ENCODE measurements around the gene PTPN23. TPM values are rescaled to one million over a fixed set of nuclear protein-coding genes. Genes with fewer than 3 reads are reported as not detected.

The PTPN23 gene
- total and polyA plus RNA-seq, 2 of the 13 experiments (the other 11 are each of a cell fraction or from before 2014, with no cell fraction given): 2.3 to 3.7 TPM

- TF ChIP-seq ZNF281 (CRISPR knock-in tag; IDR thresholded peaks at IDR 0.05; ENCODE audit: borderline replicate concordance) (no peak), ZBED4 (CRISPR knock-in tag; IDR thresholded peaks at IDR 0.05; ENCODE audit: borderline replicate concordance) (0 out of 2 replicates have a peak, but pooled peaks have one; percentile 35), NFE2L2 (IDR thresholded peaks at IDR 0.05; ENCODE audit: low read length) (0 out of 2 replicates have a peak, but pooled peaks have one; percentile 2)
Measured at GRCh38 chr3:47385007-47385406, 4.2 kb downstream of the PTPN23 start (continued).

- 95% methylated on average over 2 of the region's 2 CpGs for WGBS (ENCODE audit: low lambda C conversion rate)
- no TSS peak for BruUV-seq (replicated peaks)
Measured at GRCh38 chr3:47385796-47386195, 5.0 kb downstream of the PTPN23 start.

More at GRCh38 chr3:47385796-47386195, 5.0 kb downstream of the PTPN23 start:
- Histone ChIP-seq H4K20me1 (ENCODE audit: insufficient read depth, low read length) (peaks cover 20% of the 10 kb centered on the region), H3K4me1 (ENCODE audit: insufficient read depth, low read length) (peaks cover 43% of the 10 kb centered on the region), H3K4me3 (replicated peaks in 1 of 3; ENCODE audit: insufficient read depth in 1 of 3, low read depth in 2 of 3, low read length in 3 of 3) (no peak overlapping the region), H3K4me2 (ENCODE audit: low read depth, low read length) (no peak overlapping the region), H3K27ac (ENCODE audit: extremely low read length, insufficient read depth, low read length) (peak overlapping the region; percentile 56), H3K9ac (ENCODE audit: insufficient read depth, low read depth, low read length) (no peak overlapping the region), H3K79me2 (ENCODE audit: insufficient read depth, low read length) (peaks cover 71% of the 10 kb centered on the region), H3K9me3 (ENCODE audit: low read length) (no peaks in the 10 kb centered on the region), H2AFZ (ENCODE audit: low read length) (no peak overlapping the region), H3K36me3 (replicated peaks in 1 of 2; ENCODE audit: control insufficient read depth in 1 of 2, insufficient read depth in 2 of 2, low read length in 2 of 2) (peaks cover 4 to 15% of the 10 kb centered on the region in 2 experiments; a peak in 2 of 5 replicates), H3K27me3 (ENCODE audit: control insufficient read depth in 1 of 2, insufficient read depth in 2 of 2, low read length in 2 of 2) (no peaks in the 10 kb centered on the region; a peak in 1 of 5 replicates)
- DNase-seq (ENCODE audit: low spot score): no peak
- POLR2A ChIA-PET: no interaction called here
- intact Hi-C loops (cut with micrococcal nuclease; ENCODE audit: unreplicated experiment) (loop anchor here (1.0 kb wide), 1 partner anchor 9 kb away; no protein-coding TSS in a partner anchor), in situ Hi-C loops (cut with HindIII; ENCODE audit: extremely low pct_ligation_motif_present, low pct_unique_long_range_greater_than_20kb) (no loop called here)
- no peak for ATAC-seq
- CTCF ChIA-PET (ENCODE audit: low intra/inter-chr PET ratio, low total read pairs): no interaction called here
- FAIRE-seq: no peak
- no peak for TF ChIP-seq ZNF234 (CRISPR knock-in tag; conservative IDR thresholded peaks at IDR 0.05)
- TF ChIP-seq GABPB1 (CRISPR knock-in tag; IDR thresholded peaks at IDR 0.05): no peak
- no peak for TF ChIP-seq TCF7L2 (IDR thresholded peaks at IDR 0.05; ENCODE audit: low read depth, low read length)
- TF ChIP-seq AGO1 (IDR thresholded peaks at IDR 0.05; ENCODE audit: low read depth, low read length, poor library complexity, severe bottlenecking): no peak
- TF ChIP-seq ZNF816 (CRISPR knock-in tag; IDR thresholded peaks at IDR 0.05; ENCODE audit: borderline replicate concordance): no peak
- TF ChIP-seq ZNF460 (CRISPR knock-in tag; IDR thresholded peaks at IDR 0.05; ENCODE audit: borderline replicate concordance): no peak
- TF ChIP-seq ZNF260 (CRISPR knock-in tag; IDR thresholded peaks at IDR 0.05; ENCODE audit: borderline replicate concordance, low read depth): no peak
- no peak for TF ChIP-seq DPF2 (CRISPR knock-in tag; IDR thresholded peaks at IDR 0.05; ENCODE audit: borderline replicate concordance, low read depth)
- TF ChIP-seq ZUFSP (CRISPR knock-in tag; IDR thresholded peaks at IDR 0.05; ENCODE audit: borderline replicate concordance): no peak
- no peak for TF ChIP-seq AGO2 (optimal IDR thresholded peaks at IDR 0.05; ENCODE audit: low read depth, low read length)
- TF ChIP-seq ZC3H4 (CRISPR knock-in tag; IDR thresholded peaks at IDR 0.05; ENCODE audit: borderline replicate concordance): no peak
- TF ChIP-seq ZSCAN20 (CRISPR knock-in tag; IDR thresholded peaks at IDR 0.05; ENCODE audit: borderline replicate concordance): no peak

Data from HepG2 (cell line).